Transverse colon (tissue), 4 donors: ENCODE data around the gene ACTBL2.

Source experiments
- CTCF ChIP-seq, 5 experiments: fragments of 200-600 bp in 3 of 5; fragments of 450-650 bp in 2 of 5; sonication (generic) in 3 of 5; IDR thresholded peaks; 1 replicate in 2 of 5; 2 replicates in 3 of 5; pipeline ENCODE4 v1.5.1; 2016 to 2017; ENCODE audit warnings: antibody characterized with exemption in 5 of 5, inconsistent platforms in 3 of 5, mild to moderate bottlenecking in 2 of 5, moderate library complexity in 1 of 5
- EP300 ChIP-seq: sonication (generic); formaldehyde crosslinking; IDR thresholded peaks from one replicate; pipeline ENCODE4 v1.6.1; 2017; ENCODE audit warnings: antibody characterized with exemption, low read depth
- POLR2A ChIP-seq: fragments of 450-650 bp; IDR thresholded peaks from one replicate; pipeline ENCODE4 v1.6.1; 2016; ENCODE audit warnings: antibody characterized with exemption, mild to moderate bottlenecking, moderate library complexity
- POLR2AphosphoS5 ChIP-seq, 3 donors: sonication (generic); formaldehyde crosslinking; IDR thresholded peaks; one replicate each; pipeline ENCODE4 v1.6.1; 2016; ENCODE audit warnings: antibody characterized with exemption in 3 of 3

GRCh38 chr5:57466544-57466943, 16.1 kb downstream of the ACTBL2 start:
- TF ChIP-seq CTCF (IDR thresholded peaks at IDR 0.05) (no peak), EP300 (no peak), POLR2AphosphoS5 (IDR thresholded peaks at IDR 0.05) (no peak), POLR2A (no peak)
